ENCODE results near the gene S100PBP. TPM values are rescaled to one million over a fixed set of nuclear protein-coding genes. Genes with fewer than 3 reads are reported as not detected.

The S100PBP gene
- polyA plus RNA-seq, 1 of the 3 experiments (the other 2 are of a cell fraction), result 13.2 TPM

- Histone ChIP-seq H3K79me2 (ENCODE audit: insufficient read depth) (no peaks in the 10 kb centered on the region), H2AFZ (ENCODE audit: low read depth) (no peak overlapping the region), H3K4me1 (ENCODE audit: control insufficient read depth in 1 of 2, insufficient read depth in 2 of 2, low read depth in 1 of 2, low read length in 1 of 2) (peaks cover 0 to 5% of the 10 kb centered on the region in 2 experiments; a peak in 1 of 4 replicates), H3K27ac (ENCODE audit: low read depth in 2 of 2, low read length in 1 of 2) (no peak overlapping the region), H3K27me3 (ENCODE audit: insufficient read depth) (no peaks in the 10 kb centered on the region), H3K36me3 (replicated peaks in 1 of 2; ENCODE audit: control insufficient read depth in 1 of 2, insufficient read depth in 2 of 2, low read length in 1 of 2) (peaks cover 0 to 16% of the 10 kb centered on the region in 2 experiments), H3K9me3 (no peaks in the 10 kb centered on the region), H3K4me2 (no peak overlapping the region), H3K9me2 (no peaks in the 10 kb centered on the region), H3K9ac (no peak overlapping the region), H3F3A (replicated peaks; ENCODE audit: insufficient read depth) (no peaks in the 10 kb centered on the region), H4K20me1 (ENCODE audit: insufficient read depth) (no peaks in the 10 kb centered on the region), H3K4me3 (ENCODE audit: low read depth in 2 of 2, low read length in 1 of 2) (no peak overlapping the region)
- POLR2A ChIA-PET, result no interaction called here
- WGBS (ENCODE audit: low lambda C conversion rate), result 61% methylated on average over 3 of the region's 3 CpGs
- CTCF ChIA-PET, result interaction anchor here (1.1 to 1.7 kb wide), 3 partner anchors 11 to 221 kb away, joined by 3 to 4 read pairs (median 4); no protein-coding TSS in a partner anchor
- TF ChIP-seq GABPA (IDR thresholded peaks at IDR 0.05; ENCODE audit: low read depth), result no peak
- no peak for TF ChIP-seq ELF1 (IDR thresholded peaks at IDR 0.05)
- no peak for DNase-seq
Measured at GRCh38 chr1:32865639-32866405, 48.4 kb downstream of the S100PBP start.

GRCh38 chr1:32867151-32867550 is 49.7 kb downstream of the S100PBP start:
- Histone ChIP-seq H2AFZ (ENCODE audit: low read depth) (no peak overlapping the region), H3K79me2 (ENCODE audit: insufficient read depth) (no peaks in the 10 kb centered on the region), H3K9me3 (no peaks in the 10 kb centered on the region), H3K4me2 (no peak overlapping the region), H3K4me1 (ENCODE audit: control insufficient read depth in 1 of 2, insufficient read depth in 2 of 2, low read depth in 1 of 2, low read length in 1 of 2) (peaks cover 0 to 8% of the 10 kb centered on the region in 2 experiments; a peak in 1 of 4 replicates), H3K9me2 (no peaks in the 10 kb centered on the region), H3K9ac (no peak overlapping the region), H3K36me3 (replicated peaks in 1 of 2; ENCODE audit: control insufficient read depth in 1 of 2, insufficient read depth in 2 of 2, low read length in 1 of 2) (peaks cover 0 to 8% of the 10 kb centered on the region in 2 experiments), H3K27ac (ENCODE audit: low read depth in 2 of 2, low read length in 1 of 2) (no peak overlapping the region), H3F3A (replicated peaks; ENCODE audit: insufficient read depth) (peaks cover 3% of the 10 kb centered on the region), H3K4me3 (ENCODE audit: low read depth in 2 of 2, low read length in 1 of 2) (no peak overlapping the region), H3K27me3 (ENCODE audit: insufficient read depth) (no peaks in the 10 kb centered on the region), H4K20me1 (ENCODE audit: insufficient read depth) (no peaks in the 10 kb centered on the region)
- WGBS (ENCODE audit: low lambda C conversion rate), result 95% methylated on average over 5 of the region's 5 CpGs
- DNase-seq, result no peak
- ChIA-PET POLR2A (no interaction called here), CTCF (interaction anchor here (0.6 to 1.7 kb wide), 4 partner anchors 10 to 347 kb away, joined by 3 to 4 read pairs (median 4); no protein-coding TSS in a partner anchor)
- TF ChIP-seq RCOR1 (IDR thresholded peaks at IDR 0.05; ENCODE audit: low read length) (no peak), JUND (IDR thresholded peaks at IDR 0.05) (no peak), GATA2 (CRISPR knock-in tag; IDR thresholded peaks at IDR 0.05) (no peak), SMC3 (IDR thresholded peaks at IDR 0.05; ENCODE audit: low read depth, low read length) (no peak), CTCF (IDR thresholded peaks at IDR 0.05) (no peak), MXI1 (IDR thresholded peaks at IDR 0.05; ENCODE audit: low read depth, low read length) (no peak), TEAD4 (IDR thresholded peaks at IDR 0.05; ENCODE audit: borderline replicate concordance, insufficient read depth) (no peak), RAD21 (IDR thresholded peaks at IDR 0.05; ENCODE audit: low read length) (no peak), USF2 (IDR thresholded peaks at IDR 0.05; ENCODE audit: borderline replicate concordance, low read depth, low read length) (no peak), FOXJ3 (CRISPR knock-in tag; IDR thresholded peaks at IDR 0.05) (no peak), TCF12 (IDR thresholded peaks at IDR 0.05) (no peak), REST (IDR thresholded peaks at IDR 0.05; ENCODE audit: low read depth, low read length) (no peak)

All from SK-N-SH (cell line).